PC-3 (cell line): ENCODE measurements around the gene ALPG. TPM values are rescaled to one million over a fixed set of nuclear protein-coding genes. Genes with fewer than 3 reads are reported as not detected.
"Not testable (repeated sequence)": the region's sequence is repeated elsewhere in the genome, so short reads cannot be mapped to it uniquely, and the experiment has no call there.

Experiments
- ATAC-seq: fragments of 200-7000 bp; cut with Tn5 transposase; 2 replicates; pipeline ENCODE4 v1.9.1; 2020; ENCODE audit warnings: mild to moderate bottlenecking, moderate library complexity
- BruUV-seq: library from RNA; stranded (reverse); fragments of 400-500 nt; replicated peaks from 2 replicates; lab custom pipeline; 2021; lab: Mats Ljungman, UMichigan
- CTCF ChIA-PET: fragments of 300-600 bp; sonication (Branson Sonifier 250); formaldehyde crosslinking; loops from one replicate; lab custom pipeline; 2022; ENCODE audit warnings: antibody characterized with exemption; lab: Charles Lee
- POLR2A ChIA-PET: fragments of 300-600 bp; sonication (Branson Sonifier 250); formaldehyde crosslinking; loops from one replicate; lab custom pipeline; 2022; ENCODE audit warnings: antibody characterized with exemption; ENCODE audit not compliant: unreplicated experiment; lab: Charles Lee
- DNase-seq: peaks from one replicate; pipeline ENCODE4 v3.0.0-alpha.2; 2015
- H2AFZ ChIP-seq: fragments of 300-600 bp; sonication (generic); 2 replicates; pipeline ENCODE4 v1.6.0; 2016; ENCODE audit warnings: antibody characterized with exemption, low read length
- H3F3A ChIP-seq: fragments of 300-600 bp; sonication (generic); one replicate; pipeline ENCODE4 v1.6.0; 2017; ENCODE audit warnings: antibody characterized with exemption, low read length, control low read depth, mild to moderate bottlenecking; ENCODE audit not compliant: unreplicated experiment
- H3K27ac ChIP-seq: fragments of 300-600 bp; sonication (generic); 2 replicates; pipeline ENCODE4 v1.5.1; 2016; ENCODE audit warnings: mild to moderate bottlenecking, low read length
- H3K27me3 ChIP-seq: fragments of 300-600 bp; sonication (generic); 2 replicates; pipeline ENCODE4 v1.6.1; 2016; ENCODE audit warnings: low read length, mixed read lengths
- H3K36me3 ChIP-seq: fragments of 300-600 bp; sonication (generic); 2 replicates; pipeline ENCODE4 v1.6.1; 2016; ENCODE audit warnings: low read depth, mixed run types, low read length, mixed read lengths
- H3K4me1 ChIP-seq: fragments of 300-600 bp; sonication (generic); 2 replicates; pipeline ENCODE4 v1.5.1; 2016; ENCODE audit warnings: low read length; ENCODE audit not compliant: insufficient read depth
- H3K4me2 ChIP-seq: fragments of 300-600 bp; sonication (generic); 2 replicates; pipeline ENCODE4 v1.6.0; 2016; ENCODE audit warnings: low read length
- H3K4me3 ChIP-seq: fragments of 300-600 bp; sonication (generic); 2 replicates; pipeline ENCODE4 v1.5.1; 2016; ENCODE audit warnings: mild to moderate bottlenecking, low read length, mixed read lengths
- H3K79me2 ChIP-seq: fragments of 300-600 bp; sonication (generic); 2 replicates; pipeline ENCODE4 v1.6.1; 2017; ENCODE audit warnings: low read length, mixed read lengths
- H3K9ac ChIP-seq: fragments of 300-600 bp; sonication (generic); 2 replicates; pipeline ENCODE4 v1.6.0; 2016; ENCODE audit warnings: mild to moderate bottlenecking, low read length
- H3K9me2 ChIP-seq: fragments of 300-600 bp; sonication (generic); replicated peaks from 2 replicates; pipeline ENCODE4 v1.6.1; 2016; ENCODE audit warnings: mixed run types, low read length, mixed read lengths
- H3K9me3 ChIP-seq: fragments of 300-600 bp; sonication (generic); 2 replicates; pipeline ENCODE4 v1.6.1; 2016; ENCODE audit warnings: low read length, mixed read lengths
- H4K20me1 ChIP-seq: fragments of 300-600 bp; sonication (generic); 2 replicates; pipeline ENCODE4 v1.6.1; 2016; ENCODE audit warnings: low read length, mixed read lengths
- CTCF ChIP-seq: fragments of 300-600 bp; sonication (generic); conservative IDR thresholded peaks from 2 replicates; pipeline ENCODE4 v1.5.1; 2017; ENCODE audit warnings: antibody characterized with exemption, low read depth, mild to moderate bottlenecking, low read length
- EZH2 ChIP-seq: fragments of 300-600 bp; sonication (generic); IDR thresholded peaks from one replicate; pipeline ENCODE4 v1.6.1; 2017; ENCODE audit warnings: antibody characterized with exemption, mild to moderate bottlenecking, low read length; ENCODE audit not compliant: unreplicated experiment
- EZH2phosphoT487 ChIP-seq: fragments of 300-600 bp; sonication (generic); IDR thresholded peaks from 2 replicates; pipeline ENCODE4 v1.6.1; 2018; ENCODE audit warnings: mild to moderate bottlenecking, antibody characterized with exemption, low read length, borderline replicate concordance
- intact Hi-C: fragments of 100-400 bp; cut with micrococcal nuclease; formaldehyde crosslinking; loops from 2 replicates; pipeline ENCODE4 v1.9.0; 2023
- total RNA-seq: library from RNA; depleted of rRNA; stranded (reverse); fragments of >200 nt; gene quantifications from 2 replicates; pipeline ENCODE4 v1.2.3, GENCODE V29; 2014

The ALPG gene
- total RNA-seq, 1 experiment from 2014 or later, result 0.18 TPM

- Histone ChIP-seq H3K4me2 (peak overlapping the region; percentile 35), H3K79me2 (no peaks in the 10 kb centered on the region), H3K4me3 (no peak overlapping the region), H3K9me3 (no peaks in the 10 kb centered on the region), H4K20me1 (no peaks in the 10 kb centered on the region), H3K9me2 (no peaks in the 10 kb centered on the region), H3K4me1 (peaks cover 15% of the 10 kb centered on the region; the same call in 1 of the 2 replicates), H3K27me3 (no peaks in the 10 kb centered on the region), H3K9ac (0 out of 2 replicates have a peak overlapping the region, but pooled peaks have one; percentile 8), H2AFZ (peak overlapping the region; percentile 37; the same call in 1 of the 2 replicates), H3K36me3 (no peaks in the 10 kb centered on the region), H3K27ac (peak overlapping the region; percentile 14; the same call in 1 of the 2 replicates), H3F3A (no peaks in the 10 kb centered on the region)
- intact Hi-C loops, result no loop called here
- CTCF ChIA-PET, result interaction anchor here (1.1 kb wide), 1 partner anchor 13 kb away, joined by 4 read pairs; no protein-coding TSS in a partner anchor
- TF ChIP-seq EZH2phosphoT487, result no peak
- TF ChIP-seq EZH2, result no peak
- TF ChIP-seq CTCF, result no peak
- ATAC-seq (peak; percentile 85), DNase-seq (peak; percentile 74)
- BruUV-seq, result TSS peak; percentile 55
- POLR2A ChIA-PET, result interaction anchor here (0.6 kb wide), 2 partner anchors 10 to 347 kb away, joined by 3 to 5 read pairs; no protein-coding TSS in a partner anchor
These were observed 28.6 kb upstream of the ALPG start for GRCh38 chr2:232377841-232378734.

GRCh38 chr2:232378735-232379151, 27.9 kb upstream of the ALPG start, which contains the start of gene ALPP:
ALPP (plus strand) TSS chr2:232378751; CDS start chr2:232378803, 52 bp downstream.
- H3K4me2 ChIP-seq, result peak within 1 kb of the TSS; percentile 35
- H2AFZ ChIP-seq, result peak within 1 kb of the TSS; percentile 37; the same call in 1 of the 2 replicates
- BruUV-seq, result TSS peak; percentile 84
- H4K20me1 ChIP-seq, POLR2A ChIA-PET, H3K4me3 ChIP-seq, H3K9me2 ChIP-seq, H3K27me3 ChIP-seq, H3F3A ChIP-seq, H3K36me3 ChIP-seq, H3K79me2 ChIP-seq, DNase-seq, intact Hi-C loops, H3K9me3 ChIP-seq: not testable (repeated sequence)
- H3K4me1 ChIP-seq, result peaks cover 15% of the 10 kb centered on the region; the same call in 1 of the 2 replicates
- CTCF ChIA-PET, result interaction anchor here (1.1 kb wide), 1 partner anchor 13 kb away, joined by 4 read pairs; no protein-coding TSS in a partner anchor
- peak; percentile 53 for ATAC-seq
- peak within 1 kb of the TSS; percentile 14; the same call in 1 of the 2 replicates for H3K27ac ChIP-seq
- H3K9ac ChIP-seq, result peak within 1 kb of the TSS; percentile 8; the same call in 1 of the 2 replicates

DNA sequence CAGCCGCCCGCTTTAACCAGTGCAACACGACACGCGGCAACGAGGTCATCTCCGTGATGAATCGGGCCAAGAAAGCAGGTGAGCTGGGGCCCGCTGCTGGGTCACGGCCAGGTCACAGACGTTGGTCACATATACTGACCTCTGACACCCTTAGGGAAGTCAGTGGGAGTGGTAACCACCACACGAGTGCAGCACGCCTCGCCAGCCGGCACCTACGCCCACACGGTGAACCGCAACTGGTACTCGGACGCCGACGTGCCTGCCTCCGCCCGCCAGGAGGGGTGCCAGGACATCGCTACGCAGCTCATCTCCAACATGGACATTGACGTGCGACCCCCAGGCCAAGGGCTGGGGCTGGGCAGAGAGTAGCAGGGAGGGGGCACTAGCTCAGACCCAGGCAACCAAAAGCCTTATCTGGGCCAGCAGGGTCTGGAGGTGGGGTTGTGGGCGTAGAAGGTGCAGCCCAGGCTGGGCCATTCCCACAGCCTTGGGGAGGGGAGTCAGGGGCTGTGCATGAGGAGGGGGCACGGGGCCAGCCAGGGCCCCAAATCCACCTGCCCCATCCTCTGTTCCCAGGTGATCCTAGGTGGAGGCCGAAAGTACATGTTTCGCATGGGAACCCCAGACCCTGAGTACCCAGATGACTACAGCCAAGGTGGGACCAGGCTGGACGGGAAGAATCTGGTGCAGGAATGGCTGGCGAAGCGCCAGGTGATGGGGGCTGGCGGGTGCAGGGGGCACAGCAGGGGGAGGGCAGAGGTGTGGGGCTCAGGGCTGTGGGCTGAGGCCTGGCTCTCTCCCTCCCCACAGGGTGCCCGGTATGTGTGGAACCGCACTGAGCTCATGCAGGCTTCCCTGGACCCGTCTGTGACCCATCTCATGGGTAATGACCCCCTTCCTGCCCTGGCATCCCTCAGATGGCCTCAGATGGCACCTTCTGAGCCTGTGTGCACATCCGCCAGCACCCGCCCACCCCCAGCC, 26.7 kb upstream of the ALPG start:
- BruUV-seq, H3K9me3 ChIP-seq, POLR2A ChIA-PET, H3K4me3 ChIP-seq, H4K20me1 ChIP-seq, H3K27me3 ChIP-seq, CTCF ChIA-PET, H3K27ac ChIP-seq, H3F3A ChIP-seq, H3K79me2 ChIP-seq, H3K9ac ChIP-seq, H3K4me2 ChIP-seq, H2AFZ ChIP-seq, H3K9me2 ChIP-seq, intact Hi-C loops, H3K36me3 ChIP-seq, ATAC-seq, DNase-seq: not testable (repeated sequence)
- peaks cover 15% of the 10 kb centered on the region; the same call in 1 of the 2 replicates for H3K4me1 ChIP-seq

DNA sequence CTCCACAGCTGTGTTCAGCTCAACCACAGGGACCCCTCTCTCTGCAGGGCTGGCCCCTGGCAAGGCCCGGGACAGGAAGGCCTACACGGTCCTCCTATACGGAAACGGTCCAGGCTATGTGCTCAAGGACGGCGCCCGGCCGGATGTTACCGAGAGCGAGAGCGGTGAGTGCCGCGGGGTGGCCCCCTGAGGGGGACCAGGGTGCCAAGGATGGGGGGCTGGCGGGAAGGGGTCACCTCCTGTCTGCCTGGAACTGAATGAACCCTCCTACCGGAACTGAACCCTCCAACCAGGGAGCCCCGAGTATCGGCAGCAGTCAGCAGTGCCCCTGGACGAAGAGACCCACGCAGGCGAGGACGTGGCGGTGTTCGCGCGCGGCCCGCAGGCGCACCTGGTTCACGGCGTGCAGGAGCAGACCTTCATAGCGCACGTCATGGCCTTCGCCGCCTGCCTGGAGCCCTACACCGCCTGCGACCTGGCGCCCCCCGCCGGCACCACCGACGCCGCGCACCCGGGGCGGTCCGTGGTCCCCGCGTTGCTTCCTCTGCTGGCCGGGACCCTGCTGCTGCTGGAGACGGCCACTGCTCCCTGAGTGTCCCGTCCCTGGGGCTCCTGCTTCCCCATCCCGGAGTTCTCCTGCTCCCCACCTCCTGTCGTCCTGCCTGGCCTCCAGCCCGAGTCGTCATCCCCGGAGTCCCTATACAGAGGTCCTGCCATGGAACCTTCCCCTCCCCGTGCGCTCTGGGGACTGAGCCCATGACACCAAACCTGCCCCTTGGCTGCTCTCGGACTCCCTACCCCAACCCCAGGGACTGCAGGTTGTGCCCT, 25.2 kb upstream of the ALPG start:
- H2AFZ ChIP-seq, H3K9me3 ChIP-seq, DNase-seq, H3F3A ChIP-seq, H3K36me3 ChIP-seq, H4K20me1 ChIP-seq, H3K9ac ChIP-seq, H3K4me2 ChIP-seq, H3K79me2 ChIP-seq, H3K9me2 ChIP-seq, intact Hi-C loops, ATAC-seq, H3K27ac ChIP-seq, POLR2A ChIA-PET, H3K4me3 ChIP-seq, CTCF ChIA-PET, H3K27me3 ChIP-seq, BruUV-seq: not testable (repeated sequence)
- H3K4me1 ChIP-seq, result peaks cover 27% of the 10 kb centered on the region; the same call in 1 of the 2 replicates
